H9 (cell line): ENCODE measurements around the gene KLRC2. TPM values are rescaled to one million over a fixed set of nuclear protein-coding genes. Genes with fewer than 3 reads are reported as not detected.
"Not testable (repeated sequence)": the region's sequence is repeated elsewhere in the genome, so short reads cannot be mapped to it uniquely, and the experiment has no call there.

Experiments
- DNase-seq: peaks from one replicate; pipeline ENCODE4 v3.0.0-alpha.2; 2017
- H2AFZ ChIP-seq: one replicate; pipeline ENCODE4 v1.6.1; 2013; ENCODE audit warnings: mild to moderate bottlenecking, low read length, control low read depth, moderate library complexity
- H2AK5ac ChIP-seq: 2 replicates; pipeline ENCODE4 v1.6.1; 2013; ENCODE audit warnings: low read length, control low read depth, mixed read lengths; ENCODE audit not compliant: insufficient read length
- H2BK120ac ChIP-seq: one replicate; pipeline ENCODE4 v1.6.1; 2013; ENCODE audit warnings: low read depth, mild to moderate bottlenecking, low read length, control low read depth, inconsistent platforms; ENCODE audit not compliant: poor library complexity, severe bottlenecking
- H2BK12ac ChIP-seq: 2 replicates; pipeline ENCODE4 v1.6.1; 2013; ENCODE audit warnings: low read length, control low read depth, mixed read lengths, low read depth; ENCODE audit not compliant: insufficient read length
- H2BK15ac ChIP-seq: 2 replicates; pipeline ENCODE4 v1.6.1; 2013; ENCODE audit warnings: low read depth, low read length, control low read depth
- H2BK20ac ChIP-seq: one replicate; pipeline ENCODE4 v1.6.1; 2013; ENCODE audit warnings: low read depth, mild to moderate bottlenecking, low read length, control low read depth, inconsistent platforms; ENCODE audit not compliant: poor library complexity, severe bottlenecking
- H2BK5ac ChIP-seq: 2 replicates; pipeline ENCODE4 v1.6.1; 2013; ENCODE audit warnings: low read length, control low read depth, mixed read lengths; ENCODE audit not compliant: insufficient read length
- H3K14ac ChIP-seq: 2 replicates; pipeline ENCODE4 v1.6.1; 2013; ENCODE audit warnings: low read length, control low read depth; ENCODE audit not compliant: insufficient read depth
- H3K18ac ChIP-seq: 2 replicates; pipeline ENCODE4 v1.6.1; 2013; ENCODE audit warnings: low read depth, mild to moderate bottlenecking, mixed read lengths, low read length, control low read depth; ENCODE audit not compliant: insufficient read length
- H3K23ac ChIP-seq: 2 replicates; pipeline ENCODE4 v1.6.1; 2013; ENCODE audit warnings: low read length, control low read depth, mixed read lengths, low read depth; ENCODE audit not compliant: insufficient read length
- H3K23me2 ChIP-seq: 2 replicates; pipeline ENCODE4 v1.6.1; 2013; ENCODE audit warnings: low read depth, mild to moderate bottlenecking, mixed read lengths, low read length, control low read depth; ENCODE audit not compliant: insufficient read length, poor library complexity, severe bottlenecking
- H3K27ac ChIP-seq: 2 replicates; pipeline ENCODE4 v1.5.1; 2013; ENCODE audit warnings: low read length, control low read depth, mixed read lengths, low read depth; ENCODE audit not compliant: insufficient read length
- H3K27me3 ChIP-seq: 2 replicates; pipeline ENCODE4 v1.6.1; 2013; ENCODE audit warnings: low read length, control low read depth, inconsistent platforms; ENCODE audit not compliant: insufficient read depth
- H3K4ac ChIP-seq: 2 replicates; pipeline ENCODE4 v1.6.1; 2013; ENCODE audit warnings: low read depth, mild to moderate bottlenecking, control low read depth, inconsistent platforms, low read length, moderate library complexity
- H3K4me1 ChIP-seq: 2 replicates; pipeline ENCODE4 v1.6.1; 2013; ENCODE audit warnings: low read length, control low read depth, inconsistent platforms; ENCODE audit not compliant: insufficient read depth
- H3K4me2 ChIP-seq: 2 replicates; pipeline ENCODE4 v1.6.1; 2013; ENCODE audit warnings: low read length, control low read depth, mixed read lengths; ENCODE audit not compliant: insufficient read length, insufficient read depth
- H3K56ac ChIP-seq: 2 replicates; pipeline ENCODE4 v1.6.1; 2013; ENCODE audit warnings: low read depth, mild to moderate bottlenecking, mixed read lengths, low read length, control low read depth; ENCODE audit not compliant: insufficient read length
- H3K79me1 ChIP-seq: 2 replicates; pipeline ENCODE4 v1.6.1; 2013; ENCODE audit warnings: low read depth, mild to moderate bottlenecking, moderate library complexity, low read length, control low read depth, inconsistent platforms; ENCODE audit not compliant: insufficient read depth, poor library complexity, severe bottlenecking
- H3K79me2 ChIP-seq: 2 replicates; pipeline ENCODE4 v1.6.1; 2013; ENCODE audit warnings: low read length, control low read depth, inconsistent platforms; ENCODE audit not compliant: insufficient read depth
- H3K9ac ChIP-seq: 2 replicates; pipeline ENCODE4 v1.6.1; 2013; ENCODE audit warnings: low read length, control low read depth, mixed read lengths; ENCODE audit not compliant: insufficient read length; ENCODE audit errors: extremely low read depth
- H3K9me3 ChIP-seq: one replicate; pipeline ENCODE4 v1.6.1; 2013; ENCODE audit warnings: low read depth, low read length, inconsistent platforms; ENCODE audit not compliant: control insufficient read depth
- H3T11ph ChIP-seq: one replicate; pipeline ENCODE4 v1.6.1; 2013; ENCODE audit warnings: mild to moderate bottlenecking, low read length, control low read depth, inconsistent platforms
- H4K20me1 ChIP-seq: one replicate; pipeline ENCODE4 v1.6.1; 2013; ENCODE audit not compliant: control insufficient read depth, insufficient read length, insufficient read depth
- H4K5ac ChIP-seq: 2 replicates; pipeline ENCODE4 v1.6.1; 2013; ENCODE audit warnings: low read depth, mild to moderate bottlenecking, mixed read lengths, low read length, control low read depth; ENCODE audit not compliant: insufficient read length
- H4K8ac ChIP-seq: replicated peaks from 2 replicates; pipeline ENCODE4 v1.6.1; 2013; ENCODE audit warnings: low read length, control low read depth, mixed read lengths, low read depth; ENCODE audit not compliant: insufficient read length
- H4K91ac ChIP-seq: 2 replicates; pipeline ENCODE4 v1.6.1; 2013; ENCODE audit warnings: low read depth, mild to moderate bottlenecking, moderate library complexity, mixed read lengths, low read length, control low read depth; ENCODE audit not compliant: insufficient read length
- H3K27ac Mint-ChIP-seq, 3 experiments: 2 replicates in 2 of 3; 3 replicates in 1 of 3; pipeline ENCODE4 v1.8.0; 2020 to 2021; ENCODE audit warnings: mixed read lengths in 3 of 3, mild to moderate bottlenecking in 1 of 3, moderate library complexity in 1 of 3
- H3K27me3 Mint-ChIP-seq: 2 replicates; pipeline ENCODE4 v1.8.0; 2021; ENCODE audit warnings: low read depth, mild to moderate bottlenecking, moderate library complexity, mixed read lengths
- H3K36me3 Mint-ChIP-seq, 3 experiments: 2 replicates in 2 of 3; 3 replicates in 1 of 3; pipeline ENCODE4 v1.8.0; 2020 to 2021; ENCODE audit warnings: low read depth in 3 of 3, mixed read lengths in 3 of 3; ENCODE audit not compliant: insufficient read depth in 1 of 3
- H3K4me1 Mint-ChIP-seq, 2 experiments: 2 replicates each; pipeline ENCODE4 v1.8.0; 2020; ENCODE audit warnings: mixed read lengths in 2 of 2
- H3K4me3 Mint-ChIP-seq, 2 experiments: 2 replicates in 1 of 2; 3 replicates in 1 of 2; pipeline ENCODE4 v1.8.0; 2020 to 2021; ENCODE audit warnings: mild to moderate bottlenecking in 2 of 2, mixed read lengths in 2 of 2, moderate library complexity in 1 of 2
- H3K9me3 Mint-ChIP-seq, 2 experiments: 2 replicates in 1 of 2; 3 replicates in 1 of 2; pipeline ENCODE4 v1.8.0; 2020; ENCODE audit warnings: mild to moderate bottlenecking in 2 of 2, mixed read lengths in 2 of 2, moderate library complexity in 1 of 2
- CTCF ChIP-seq: fragments of 200-600 bp; sonication (generic); conservative IDR thresholded peaks from 3 replicates; pipeline ENCODE4 v1.8.0; 2021; ENCODE audit warnings: antibody characterized with exemption, mild to moderate bottlenecking
- WGBS: extraction: QIAGEN DNeasy Blood & Tissue Kit; methylation state at CpG from one replicate; pipeline ENCODE4 v1.1.7; 2013; ENCODE audit warnings: missing lambda C conversion rate, low lambda C conversion rate, mixed read lengths; ENCODE audit not compliant: insufficient read length; ENCODE audit errors: extremely low coverage; 5-methylcytosine and 5-hydroxymethylcytosine counted together
- total RNA-seq: library from RNA; stranded (reverse); gene quantifications from 2 replicates; pipeline ENCODE4 v1.2.1, GENCODE V29; 2021

The KLRC2 gene
- total RNA-seq, 1 experiment from 2014 or later, result not detected

GRCh38 chr12:10397296-10397695 is 38.5 kb downstream of the KLRC2 start:
- H3K4me1 ChIP-seq, result no peaks in the 10 kb centered on the region; the same call in 1 of the 2 replicates
- H2BK5ac ChIP-seq, result no peak overlapping the region
- DNase-seq, result no peak
- H2BK15ac ChIP-seq, result no peak overlapping the region
- no peak overlapping the region for H2BK120ac ChIP-seq
- H3K79me1 ChIP-seq, result no peaks in the 10 kb centered on the region
- H3K27ac ChIP-seq, result no peak overlapping the region
- no peak overlapping the region for H2AFZ ChIP-seq
- no peak overlapping the region for H2AK5ac ChIP-seq
- no peaks in the 10 kb centered on the region for H3K36me3 Mint-ChIP-seq
- no peaks in the 10 kb centered on the region for H3K23me2 ChIP-seq
- H3K4me1 Mint-ChIP-seq, result peaks cover 4% of the 10 kb centered on the region in 2 experiments; a peak in 3 of 4 replicates
- no peaks in the 10 kb centered on the region for H3K9me3 Mint-ChIP-seq
- no peaks in the 10 kb centered on the region for H4K20me1 ChIP-seq
- H3K9me3 ChIP-seq, result no peaks in the 10 kb centered on the region
- H3T11ph ChIP-seq, result no peak overlapping the region
- no peak overlapping the region for H3K23ac ChIP-seq
- no peak overlapping the region for H3K56ac ChIP-seq
- no peak overlapping the region for H3K4ac ChIP-seq
- no peaks in the 10 kb centered on the region for H3K27me3 Mint-ChIP-seq
- H3K27ac Mint-ChIP-seq, result no peak overlapping the region
- H4K91ac ChIP-seq, result no peak overlapping the region
- no CpG with 5 or more reads among the region's 2 CpGs for WGBS
- no peak overlapping the region for H2BK12ac ChIP-seq
- H3K14ac ChIP-seq, result no peak overlapping the region
- H3K4me2 ChIP-seq, result no peak overlapping the region
- H4K8ac ChIP-seq, result no peak overlapping the region
- H3K9ac ChIP-seq, result no peak overlapping the region
- no peak overlapping the region for H3K4me3 Mint-ChIP-seq
- no peak overlapping the region for H3K18ac ChIP-seq
- no peak overlapping the region for H4K5ac ChIP-seq
- no peaks in the 10 kb centered on the region for H3K27me3 ChIP-seq
- no peaks in the 10 kb centered on the region for H3K79me2 ChIP-seq
- no peak for TF ChIP-seq CTCF
- H2BK20ac ChIP-seq, result no peak overlapping the region

GRCh38 chr12:10396176-10396575 is 39.6 kb downstream of the KLRC2 start:
- not testable (repeated sequence) for H3K27me3 ChIP-seq, H2BK5ac ChIP-seq, H4K91ac ChIP-seq, H3K27ac ChIP-seq, H3K4ac ChIP-seq, H3K79me1 ChIP-seq, H3K18ac ChIP-seq, H3K27ac Mint-ChIP-seq, H3K27me3 Mint-ChIP-seq, H2BK15ac ChIP-seq, H3T11ph ChIP-seq, H3K79me2 ChIP-seq, H4K8ac ChIP-seq, H4K20me1 ChIP-seq, H3K4me1 Mint-ChIP-seq, H3K23ac ChIP-seq, H2AFZ ChIP-seq, H3K4me3 Mint-ChIP-seq, H3K23me2 ChIP-seq, H3K9ac ChIP-seq, H2AK5ac ChIP-seq, H3K56ac ChIP-seq, H2BK20ac ChIP-seq, H3K9me3 ChIP-seq, H3K14ac ChIP-seq, H2BK12ac ChIP-seq, H3K9me3 Mint-ChIP-seq, H3K4me1 ChIP-seq, H3K4me2 ChIP-seq, H3K36me3 Mint-ChIP-seq, H4K5ac ChIP-seq, H2BK120ac ChIP-seq, DNase-seq
- 100% methylated on average over 1 of the region's 15 CpGs for WGBS
